Liver (tissue), 3 donors: ENCODE results near the gene PIGH.

Experiments used
- FOXA2 ChIP-seq: IDR thresholded peaks from 2 replicates; pipeline ENCODE4 v1.6.1; 2016; ENCODE audit warnings: antibody characterized with exemption
- GABPA ChIP-seq, 2 donors: IDR thresholded peaks in 1 of 2; conservative IDR thresholded peaks in 1 of 2; 2 replicates each; pipeline ENCODE4 v1.6.1; 2016; ENCODE audit warnings: antibody characterized with exemption in 2 of 2, mild to moderate bottlenecking in 1 of 2, moderate library complexity in 1 of 2
- JUND ChIP-seq, 2 donors: IDR thresholded peaks; 2 replicates each; pipeline ENCODE4 v1.6.1; 2016; ENCODE audit warnings: antibody characterized with exemption in 2 of 2
- RAD21 ChIP-seq, 2 donors: IDR thresholded peaks; 2 replicates each; pipeline ENCODE4 v1.6.1; 2016; ENCODE audit warnings: antibody characterized with exemption in 2 of 2, mild to moderate bottlenecking in 2 of 2
- TAF1 ChIP-seq: conservative IDR thresholded peaks from 2 replicates; pipeline ENCODE4 v1.6.1; 2016; ENCODE audit warnings: antibody characterized with exemption, mild to moderate bottlenecking
- YY1 ChIP-seq: IDR thresholded peaks from 2 replicates; pipeline ENCODE4 v1.6.1; 2016; ENCODE audit warnings: antibody characterized with exemption, mild to moderate bottlenecking
- TF ChIP-seq, protein P1 (sequence below): fragments of 150-350 bp; IDR thresholded peaks from 2 replicates; pipeline ENCODE4 v1.5.1; 2017; ENCODE audit warnings: improper control_type of control experiment, low read depth, low read length; ENCODE audit not compliant: missing input control
- TF ChIP-seq, protein P2 (sequence below): IDR thresholded peaks from 2 replicates; pipeline ENCODE4 v1.6.1; 2016; ENCODE audit warnings: antibody characterized with exemption, mild to moderate bottlenecking
- TF ChIP-seq, protein P3 (sequence below): IDR thresholded peaks from 2 replicates; pipeline ENCODE4 v1.6.1; 2016; ENCODE audit warnings: antibody characterized with exemption
- donor health status: healthy.
- donor health status: healthy.

DNA sequence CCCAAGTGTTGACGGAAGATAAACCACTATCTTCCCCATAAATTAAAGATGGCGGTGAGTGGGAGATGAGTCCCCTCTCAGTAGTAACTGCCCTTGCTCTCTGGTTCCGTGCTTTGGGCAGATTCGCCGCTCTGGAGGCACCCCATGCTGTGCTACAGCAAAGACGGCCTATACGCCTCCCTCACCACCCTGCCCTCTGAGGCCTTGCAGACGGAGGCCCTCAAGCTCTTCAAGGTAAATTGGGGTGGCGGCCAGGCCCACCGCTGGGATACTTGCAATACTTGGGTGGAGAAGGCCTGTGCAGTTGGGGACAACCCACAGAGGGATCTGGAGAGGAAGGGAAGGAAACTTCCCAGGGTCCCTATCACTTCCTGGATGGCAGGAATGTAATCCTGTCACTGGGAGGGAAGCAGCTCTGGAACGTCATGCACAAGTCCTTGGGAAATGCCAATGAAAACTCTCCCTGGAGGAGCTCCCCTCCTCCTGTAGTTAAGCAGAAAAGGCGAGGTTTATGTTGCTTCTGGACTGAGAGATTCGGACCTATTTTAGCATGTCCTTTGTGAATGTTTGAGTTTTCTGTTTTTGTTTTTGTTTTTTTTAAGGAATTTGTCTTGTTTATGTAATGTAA lies 22.8 kb downstream of the PIGH start:
- TF ChIP-seq, protein P1, sequence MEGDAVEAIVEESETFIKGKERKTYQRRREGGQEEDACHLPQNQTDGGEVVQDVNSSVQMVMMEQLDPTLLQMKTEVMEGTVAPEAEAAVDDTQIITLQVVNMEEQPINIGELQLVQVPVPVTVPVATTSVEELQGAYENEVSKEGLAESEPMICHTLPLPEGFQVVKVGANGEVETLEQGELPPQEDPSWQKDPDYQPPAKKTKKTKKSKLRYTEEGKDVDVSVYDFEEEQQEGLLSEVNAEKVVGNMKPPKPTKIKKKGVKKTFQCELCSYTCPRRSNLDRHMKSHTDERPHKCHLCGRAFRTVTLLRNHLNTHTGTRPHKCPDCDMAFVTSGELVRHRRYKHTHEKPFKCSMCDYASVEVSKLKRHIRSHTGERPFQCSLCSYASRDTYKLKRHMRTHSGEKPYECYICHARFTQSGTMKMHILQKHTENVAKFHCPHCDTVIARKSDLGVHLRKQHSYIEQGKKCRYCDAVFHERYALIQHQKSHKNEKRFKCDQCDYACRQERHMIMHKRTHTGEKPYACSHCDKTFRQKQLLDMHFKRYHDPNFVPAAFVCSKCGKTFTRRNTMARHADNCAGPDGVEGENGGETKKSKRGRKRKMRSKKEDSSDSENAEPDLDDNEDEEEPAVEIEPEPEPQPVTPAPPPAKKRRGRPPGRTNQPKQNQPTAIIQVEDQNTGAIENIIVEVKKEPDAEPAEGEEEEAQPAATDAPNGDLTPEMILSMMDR = no peak
- no peak for TF ChIP-seq TAF1
- no peak for TF ChIP-seq JUND (IDR thresholded peaks at IDR 0.05)
- no peak for TF ChIP-seq GABPA (IDR thresholded peaks at IDR 0.05 in 1 of 2, conservative IDR thresholded peaks at IDR 0.05 in 1 of 2)
- no peak for TF ChIP-seq RAD21 (IDR thresholded peaks at IDR 0.05)
- TF ChIP-seq FOXA2 = no peak
- TF ChIP-seq, protein P2, sequence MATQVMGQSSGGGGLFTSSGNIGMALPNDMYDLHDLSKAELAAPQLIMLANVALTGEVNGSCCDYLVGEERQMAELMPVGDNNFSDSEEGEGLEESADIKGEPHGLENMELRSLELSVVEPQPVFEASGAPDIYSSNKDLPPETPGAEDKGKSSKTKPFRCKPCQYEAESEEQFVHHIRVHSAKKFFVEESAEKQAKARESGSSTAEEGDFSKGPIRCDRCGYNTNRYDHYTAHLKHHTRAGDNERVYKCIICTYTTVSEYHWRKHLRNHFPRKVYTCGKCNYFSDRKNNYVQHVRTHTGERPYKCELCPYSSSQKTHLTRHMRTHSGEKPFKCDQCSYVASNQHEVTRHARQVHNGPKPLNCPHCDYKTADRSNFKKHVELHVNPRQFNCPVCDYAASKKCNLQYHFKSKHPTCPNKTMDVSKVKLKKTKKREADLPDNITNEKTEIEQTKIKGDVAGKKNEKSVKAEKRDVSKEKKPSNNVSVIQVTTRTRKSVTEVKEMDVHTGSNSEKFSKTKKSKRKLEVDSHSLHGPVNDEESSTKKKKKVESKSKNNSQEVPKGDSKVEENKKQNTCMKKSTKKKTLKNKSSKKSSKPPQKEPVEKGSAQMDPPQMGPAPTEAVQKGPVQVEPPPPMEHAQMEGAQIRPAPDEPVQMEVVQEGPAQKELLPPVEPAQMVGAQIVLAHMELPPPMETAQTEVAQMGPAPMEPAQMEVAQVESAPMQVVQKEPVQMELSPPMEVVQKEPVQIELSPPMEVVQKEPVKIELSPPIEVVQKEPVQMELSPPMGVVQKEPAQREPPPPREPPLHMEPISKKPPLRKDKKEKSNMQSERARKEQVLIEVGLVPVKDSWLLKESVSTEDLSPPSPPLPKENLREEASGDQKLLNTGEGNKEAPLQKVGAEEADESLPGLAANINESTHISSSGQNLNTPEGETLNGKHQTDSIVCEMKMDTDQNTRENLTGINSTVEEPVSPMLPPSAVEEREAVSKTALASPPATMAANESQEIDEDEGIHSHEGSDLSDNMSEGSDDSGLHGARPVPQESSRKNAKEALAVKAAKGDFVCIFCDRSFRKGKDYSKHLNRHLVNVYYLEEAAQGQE = no peak
- TF ChIP-seq, protein P3, sequence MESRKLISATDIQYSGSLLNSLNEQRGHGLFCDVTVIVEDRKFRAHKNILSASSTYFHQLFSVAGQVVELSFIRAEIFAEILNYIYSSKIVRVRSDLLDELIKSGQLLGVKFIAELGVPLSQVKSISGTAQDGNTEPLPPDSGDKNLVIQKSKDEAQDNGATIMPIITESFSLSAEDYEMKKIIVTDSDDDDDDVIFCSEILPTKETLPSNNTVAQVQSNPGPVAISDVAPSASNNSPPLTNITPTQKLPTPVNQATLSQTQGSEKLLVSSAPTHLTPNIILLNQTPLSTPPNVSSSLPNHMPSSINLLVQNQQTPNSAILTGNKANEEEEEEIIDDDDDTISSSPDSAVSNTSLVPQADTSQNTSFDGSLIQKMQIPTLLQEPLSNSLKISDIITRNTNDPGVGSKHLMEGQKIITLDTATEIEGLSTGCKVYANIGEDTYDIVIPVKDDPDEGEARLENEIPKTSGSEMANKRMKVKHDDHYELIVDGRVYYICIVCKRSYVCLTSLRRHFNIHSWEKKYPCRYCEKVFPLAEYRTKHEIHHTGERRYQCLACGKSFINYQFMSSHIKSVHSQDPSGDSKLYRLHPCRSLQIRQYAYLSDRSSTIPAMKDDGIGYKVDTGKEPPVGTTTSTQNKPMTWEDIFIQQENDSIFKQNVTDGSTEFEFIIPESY = no peak
- TF ChIP-seq YY1 = no peak
